OCI-M2 (cell line): Measurements from ENCODE around the gene CACNA1C.

Experiments used
- DNase-seq: peaks from one replicate; lab custom pipeline; 2025; ENCODE audit not compliant: unreplicated experiment; lab: John Stamatoyannopoulos, UW

CACNA1C gene

DNA sequence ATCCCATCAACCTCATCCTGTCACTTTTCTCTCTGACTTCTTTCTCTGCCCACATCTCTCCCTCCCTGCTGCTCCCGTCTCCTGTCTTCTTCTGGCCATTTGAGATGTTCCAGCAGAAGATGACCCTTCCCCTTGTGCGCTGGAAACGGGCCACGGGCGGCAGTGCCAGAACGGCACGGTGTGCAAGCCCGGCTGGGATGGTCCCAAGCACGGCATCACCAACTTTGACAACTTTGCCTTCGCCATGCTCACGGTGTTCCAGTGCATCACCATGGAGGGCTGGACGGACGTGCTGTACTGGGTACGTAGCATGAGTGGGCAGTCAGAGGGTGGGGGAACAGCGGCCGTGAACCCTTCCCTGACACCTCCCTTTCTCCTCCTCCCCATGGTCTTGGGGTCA is 440.3 kb downstream of the CACNA1C start:
- no peak for DNase-seq

- DNase-seq, result no peak
Observed at GRCh38 chr12:2494486-2495192, 441.9 kb downstream of the CACNA1C start.

DNA sequence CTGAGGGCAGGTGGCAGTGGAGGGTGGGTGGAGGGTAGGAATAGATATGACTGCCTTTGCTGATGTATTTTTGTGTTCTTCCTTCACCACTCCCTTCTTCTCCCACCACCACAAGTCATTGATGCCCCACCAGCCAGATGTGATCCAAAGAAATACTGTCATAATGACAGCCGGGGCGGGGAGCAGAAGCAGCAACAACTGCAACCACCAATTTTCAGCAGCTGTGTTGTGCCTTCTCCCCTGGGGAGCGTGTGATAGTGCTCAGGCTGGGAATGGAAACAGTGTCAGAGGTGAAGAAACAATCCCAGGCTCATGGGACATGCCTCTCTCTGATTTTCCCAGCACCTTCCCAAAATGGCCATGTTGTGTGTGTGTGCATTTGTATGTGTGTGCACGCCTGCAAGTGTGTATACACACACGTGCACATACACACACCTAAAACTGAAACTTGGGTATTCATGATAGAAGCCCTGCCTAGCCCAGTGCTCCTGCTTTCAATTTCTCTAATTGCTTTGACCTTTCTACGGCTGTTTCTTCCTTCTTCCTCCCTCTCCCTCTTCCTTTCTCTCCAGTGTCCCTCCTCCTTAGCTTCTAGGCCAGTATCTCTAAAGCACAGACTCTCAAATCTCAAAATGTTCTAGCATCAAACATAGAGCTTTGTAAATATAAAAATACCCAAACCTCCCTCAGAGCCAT is 442.8 kb downstream of the CACNA1C start:
- DNase-seq, result no peak

DNA sequence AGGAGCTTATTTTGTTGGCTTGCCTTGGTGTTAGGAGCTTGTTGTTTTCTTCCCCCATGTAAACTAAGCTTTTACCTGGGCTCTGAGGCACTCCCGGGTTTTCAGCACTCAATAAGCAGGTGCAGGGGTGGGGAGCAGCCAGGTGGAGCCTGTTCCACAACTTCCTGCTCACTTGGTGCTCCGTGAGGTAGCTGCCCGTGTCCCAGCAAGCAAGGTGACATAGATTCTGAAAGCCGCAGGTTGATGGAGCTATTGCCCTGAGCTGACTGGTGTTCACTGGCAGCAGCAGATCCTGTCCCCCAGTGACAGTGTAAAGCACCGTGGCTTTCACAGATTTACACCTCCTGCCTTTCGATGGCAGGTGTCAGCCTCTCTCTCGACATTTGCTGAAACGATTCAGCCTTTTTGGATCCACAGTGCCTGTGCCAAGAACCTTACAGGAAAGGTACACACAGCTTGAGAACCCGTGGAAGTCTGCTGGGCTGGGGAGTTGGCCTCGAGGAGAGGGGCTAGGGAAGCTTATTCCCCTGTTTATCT is 446.2 kb downstream of the CACNA1C start:
- DNase-seq, result no peak

- DNase-seq, result no peak
Observed at GRCh38 chr12:2501464-2502191, 448.8 kb downstream of the CACNA1C start.

- no peak for DNase-seq
Observed at GRCh38 chr12:2503036-2503435, 450.2 kb downstream of the CACNA1C start.

- no peak for DNase-seq
Observed at GRCh38 chr12:2503762-2504161, 451.0 kb downstream of the CACNA1C start.

GRCh38 chr12:2504577-2504976 is 451.8 kb downstream of the CACNA1C start:
- no peak for DNase-seq

DNA sequence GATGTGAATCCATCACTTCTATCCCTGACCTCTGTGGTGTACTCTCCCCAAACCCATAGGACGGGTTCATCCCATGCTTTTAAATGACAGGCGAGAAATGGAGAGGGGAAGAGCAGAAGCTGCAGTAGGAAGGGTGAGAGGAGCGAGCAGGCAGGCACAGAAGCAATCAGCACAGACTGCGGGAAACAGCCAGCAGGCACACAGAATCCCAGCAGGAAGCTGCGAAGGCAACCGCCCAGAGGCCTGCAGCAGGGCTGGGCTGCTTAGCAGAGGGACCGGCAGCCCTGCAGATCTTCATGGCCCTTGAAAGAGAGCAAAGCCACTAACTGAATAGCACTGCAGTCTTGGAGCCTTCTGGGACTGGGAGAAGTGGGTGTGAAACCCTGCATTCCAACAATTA is 455.0 kb downstream of the CACNA1C start:
- DNase-seq, result no peak

DNA sequence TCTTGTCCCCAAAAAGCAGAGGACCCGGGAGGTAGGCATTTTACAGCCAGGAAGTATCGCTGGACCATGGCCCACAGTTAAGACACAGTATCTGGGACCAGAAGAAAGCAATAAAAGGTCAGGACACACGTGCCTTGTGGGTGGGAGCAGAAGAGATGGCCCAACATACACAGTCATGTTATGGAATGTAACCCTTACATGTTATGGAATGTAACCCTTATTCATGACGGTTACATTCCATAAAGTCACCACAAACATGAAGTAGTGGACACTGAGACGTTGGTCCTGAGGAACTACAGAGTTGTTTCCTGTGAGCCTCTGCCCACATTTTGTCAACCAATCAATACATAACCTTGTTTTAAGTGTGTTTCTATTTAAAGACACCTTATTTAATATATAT is 456.4 kb downstream of the CACNA1C start:
- DNase-seq, result no peak

GRCh38 chr12:2510045-2510444 is 457.3 kb downstream of the CACNA1C start:
- DNase-seq, result no peak

DNA sequence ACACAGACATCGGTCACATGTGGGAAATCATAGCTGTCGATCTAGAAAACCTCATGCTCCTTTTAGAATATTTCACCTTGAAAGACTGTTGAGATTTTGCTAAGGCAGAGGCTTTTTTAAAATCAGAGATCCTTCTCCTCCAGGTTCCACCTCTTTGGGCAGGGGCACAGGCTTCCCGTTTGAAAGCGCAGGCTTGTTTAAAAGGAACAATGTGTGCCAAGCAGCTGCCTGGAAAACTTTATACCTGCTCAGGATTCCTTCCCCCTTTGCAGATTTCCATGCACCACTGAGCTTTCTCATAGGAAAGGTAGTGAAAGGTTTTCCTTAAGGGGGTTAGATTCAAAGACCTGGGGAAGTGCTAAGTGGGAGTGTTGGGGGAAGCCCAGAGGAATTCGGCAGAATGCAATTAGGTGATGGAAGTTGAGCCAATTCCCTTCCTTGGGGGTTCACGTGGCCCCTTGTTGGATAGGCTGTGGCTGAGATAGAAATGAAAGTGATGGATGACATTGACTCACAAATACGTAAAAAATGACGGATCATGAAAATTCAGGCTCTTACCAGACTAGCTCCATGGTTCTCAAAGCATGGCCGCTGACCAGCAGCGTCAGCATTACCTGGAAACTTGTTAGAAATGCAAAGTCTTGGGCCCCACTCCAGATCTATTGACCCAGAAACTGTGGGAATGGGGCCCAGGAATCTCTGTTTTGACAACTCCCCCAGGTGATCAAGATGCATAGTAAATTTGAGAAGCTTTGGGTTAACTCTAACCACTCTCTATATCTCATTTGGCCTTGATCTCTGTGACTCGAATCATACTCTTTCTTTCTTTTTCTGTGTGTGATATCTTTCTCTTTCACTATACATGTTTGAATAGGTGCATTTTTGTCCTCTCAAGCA is 460.6 kb downstream of the CACNA1C start:
- DNase-seq, result no peak

GRCh38 chr12:2514038-2514340 is 461.2 kb downstream of the CACNA1C start:
- DNase-seq, result no peak

DNA sequence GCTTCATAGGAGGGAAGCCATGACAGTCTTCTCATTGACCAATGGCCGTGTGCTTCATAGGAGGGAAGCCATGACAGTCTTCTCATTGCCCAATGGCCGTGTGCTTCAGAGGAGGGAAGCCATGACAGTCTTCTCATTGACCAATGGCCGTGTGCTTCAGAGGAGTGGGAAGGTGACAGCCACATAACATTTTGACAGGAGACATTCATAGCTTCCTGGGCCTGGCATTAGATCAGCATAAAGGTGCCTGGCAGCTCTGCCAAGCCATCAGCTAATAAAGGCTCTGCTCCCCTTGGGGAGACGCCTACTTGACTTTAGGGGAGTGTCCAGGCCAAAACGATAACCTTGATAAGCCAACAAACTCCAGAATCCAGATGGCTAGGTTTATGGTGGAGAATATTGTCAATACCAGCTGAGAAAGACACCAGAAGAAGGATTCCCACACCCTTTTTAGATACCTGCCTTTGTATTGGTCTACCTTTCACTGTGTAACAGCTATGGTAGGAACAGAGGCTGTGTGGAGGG is 468.0 kb downstream of the CACNA1C start:
- no peak for DNase-seq

- DNase-seq, result no peak
Observed at GRCh38 chr12:2523317-2523716, 470.5 kb downstream of the CACNA1C start.

- no peak for DNase-seq
Observed at GRCh38 chr12:2523844-2524243, 471.1 kb downstream of the CACNA1C start.

DNA sequence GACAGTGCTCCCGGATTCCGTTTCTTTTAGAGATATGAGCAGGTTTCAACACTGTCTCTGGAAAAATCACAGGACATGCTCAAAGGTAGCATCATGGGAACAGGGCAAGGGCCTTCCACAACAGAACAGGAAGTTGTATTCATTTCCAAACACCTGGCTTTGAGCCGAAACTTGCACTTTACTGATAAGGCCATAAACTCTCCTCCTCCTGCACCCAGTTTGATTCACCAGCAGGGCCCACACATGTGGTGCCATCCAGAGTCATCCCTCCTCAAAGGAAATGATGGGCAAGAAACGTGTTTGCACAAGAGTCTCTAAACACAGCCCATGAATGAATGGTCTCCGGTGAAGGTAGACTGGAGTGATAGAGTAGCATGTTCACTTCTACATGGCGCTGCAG is 473.6 kb downstream of the CACNA1C start:
- no peak for DNase-seq

GRCh38 chr12:2528001-2528400 is 475.2 kb downstream of the CACNA1C start:
- DNase-seq, result no peak

DNA sequence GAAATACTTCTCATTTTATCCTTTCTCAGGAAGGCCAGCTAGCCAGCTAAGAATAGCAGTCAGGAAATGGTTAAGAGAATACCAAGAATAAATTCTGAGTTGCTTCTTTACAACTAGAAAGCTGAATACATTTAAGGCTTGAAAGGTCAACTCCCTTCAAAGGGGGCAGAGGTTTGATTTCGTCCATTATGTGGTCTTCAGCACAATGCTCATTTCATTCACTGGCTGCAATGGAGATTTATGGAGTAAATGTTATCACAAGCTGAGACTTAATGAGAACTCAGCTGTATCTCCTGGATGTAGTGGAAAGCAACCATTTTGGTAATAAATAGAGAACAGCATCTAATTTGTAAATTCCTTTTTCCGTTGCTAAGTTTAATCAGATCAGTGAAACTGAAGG is 477.0 kb downstream of the CACNA1C start:
- no peak for DNase-seq

DNA sequence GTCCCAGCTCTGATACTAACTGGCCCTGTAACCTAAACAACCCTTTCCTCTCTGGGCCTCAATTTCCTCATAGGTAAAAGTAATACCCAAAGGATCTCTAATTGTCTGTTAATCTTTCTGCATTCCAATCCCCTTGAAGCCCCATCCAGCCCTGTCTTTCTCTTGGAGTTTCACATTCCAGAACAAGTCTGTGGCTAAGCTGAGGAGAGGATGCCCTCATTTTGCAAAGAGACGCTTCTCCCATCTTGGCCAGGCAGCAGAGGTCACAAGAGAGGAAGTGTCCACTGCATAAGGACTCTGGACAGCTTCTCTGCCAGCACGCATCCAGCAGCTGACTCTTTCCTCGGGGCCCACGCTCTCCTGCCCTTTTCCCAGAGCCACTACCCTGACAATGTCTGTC is 478.6 kb downstream of the CACNA1C start:
- DNase-seq, result no peak

- DNase-seq, result no peak
Observed at GRCh38 chr12:2533036-2533435, 480.2 kb downstream of the CACNA1C start.
